Natural killer cell (primary cell): ENCODE data around the gene FAM118A. TPM values are rescaled to one million over a fixed set of nuclear protein-coding genes. Genes with fewer than 3 reads are reported as not detected.

Experiments used
- ATAC-seq, 3 donors: fragments of 150-1000 bp in 2 of 3; fragments of 200-7000 bp in 1 of 3; cut with Tn5 transposase; 1 replicate in 1 of 3; 2 replicates in 2 of 3; pipeline ENCODE4 v1.10.0; 2021; ENCODE audit warnings: mild to moderate bottlenecking in 2 of 3, moderate library complexity in 2 of 3
- DNase-seq, 2 donors: peaks; one replicate each; pipeline versions ENCODE4 v3.0.0 to v3.0.0-alpha.2; 2013 to 2021; ENCODE audit warnings: mixed read lengths in 1 of 2
- H3K27ac ChIP-seq: one replicate; pipeline ENCODE4 v1.5.1; 2013; ENCODE audit warnings: mild to moderate bottlenecking, low read length
- H3K27me3 ChIP-seq: one replicate; pipeline ENCODE4 v1.6.1; 2013; ENCODE audit warnings: low read length; ENCODE audit not compliant: control insufficient read depth, insufficient read depth
- H3K36me3 ChIP-seq: one replicate; pipeline ENCODE4 v1.6.1; 2013; ENCODE audit warnings: low read length; ENCODE audit not compliant: control insufficient read depth, insufficient read depth
- H3K4me1 ChIP-seq: one replicate; pipeline ENCODE4 v1.6.1; 2013; ENCODE audit warnings: low read length; ENCODE audit not compliant: control insufficient read depth, insufficient read depth
- H3K4me3 ChIP-seq: one replicate; pipeline ENCODE4 v1.5.1; 2013; ENCODE audit warnings: low read length
- H3K9me3 ChIP-seq: one replicate; pipeline ENCODE4 v1.6.1; 2013; ENCODE audit warnings: low read length; ENCODE audit not compliant: control insufficient read depth, insufficient read depth
- H3K27ac Mint-ChIP-seq, 2 donors: one replicate each; pipeline ENCODE4 v1.8.0; 2022; ENCODE audit warnings: mild to moderate bottlenecking in 2 of 2, mixed read lengths in 2 of 2, moderate library complexity in 1 of 2
- H3K27me3 Mint-ChIP-seq, 2 donors: one replicate each; pipeline ENCODE4 v1.8.0; 2022; ENCODE audit warnings: low read depth in 2 of 2, mixed read lengths in 2 of 2
- H3K36me3 Mint-ChIP-seq: one replicate; pipeline ENCODE4 v1.8.0; 2022; ENCODE audit warnings: mixed read lengths
- H3K4me1 Mint-ChIP-seq, 2 donors: one replicate each; pipeline ENCODE4 v1.8.0; 2022; ENCODE audit warnings: mixed read lengths in 2 of 2
- H3K4me3 Mint-ChIP-seq: one replicate; pipeline ENCODE4 v1.8.0; 2022; ENCODE audit warnings: mild to moderate bottlenecking, moderate library complexity, mixed read lengths
- H3K9me3 Mint-ChIP-seq, 2 donors: one replicate each; pipeline ENCODE4 v1.8.0; 2022; ENCODE audit warnings: mixed read lengths in 2 of 2
- CTCF ChIP-seq: fragments of 200-600 bp; IDR thresholded peaks from one replicate; pipeline ENCODE4 v1.8.0; 2022; ENCODE audit warnings: antibody characterized with exemption
- WGBS: methylation state at CpG from one replicate; pipeline ENCODE4 v1.1.7; 2013; ENCODE audit warnings: missing lambda C conversion rate; ENCODE audit not compliant: insufficient coverage; 5-methylcytosine and 5-hydroxymethylcytosine counted together
- intact Hi-C: fragments of 100-400 bp; cut with micrococcal nuclease; formaldehyde crosslinking; loops from one replicate; pipeline ENCODE4 v1.14.2; 2022
- total RNA-seq, 4 donors: library from RNA; stranded (reverse); fragments of 120-200 nt in 1 of 4; gene quantifications; one replicate each; pipeline versions ENCODE4 v1.2.3 to v1.2.4, GENCODE V29; 2013 to 2022

Gene FAM118A
- total RNA-seq, 3 donors from 2014 or later (not counting 1 experiment from before 2014, with no cell fraction given), result 42.0 to 67.2 (median 62.6) TPM

DNA sequence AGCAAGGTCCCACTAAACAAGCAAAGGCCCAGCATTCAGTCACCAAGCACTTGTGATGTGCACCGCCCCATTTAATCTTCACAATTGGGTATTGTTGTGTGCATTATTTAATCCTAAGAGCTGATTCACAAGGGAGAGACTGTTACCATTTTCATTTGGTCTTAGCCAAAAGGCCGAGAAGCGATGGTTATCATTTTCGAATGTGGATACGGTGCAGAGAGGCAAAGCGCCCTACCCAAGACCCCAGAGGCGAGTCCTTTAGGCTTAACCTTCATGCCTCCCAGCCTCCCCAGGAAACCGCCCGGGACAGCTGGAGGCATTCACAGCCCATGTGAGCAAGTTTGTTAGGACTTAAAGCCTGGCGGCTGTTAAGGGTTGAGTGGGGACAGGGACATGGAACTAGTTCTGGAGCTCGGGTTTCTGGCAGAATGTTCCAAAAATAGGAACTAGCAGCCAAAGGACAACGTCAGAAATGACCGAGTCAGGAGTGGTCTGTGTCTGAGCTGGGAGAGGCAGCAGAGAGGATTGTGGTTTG is 38.0 kb upstream of the FAM118A start:
- no peak for ATAC-seq

GRCh38 chr22:45272498-45272897 is 37.2 kb upstream of the FAM118A start:
- no peak overlapping the region for H3K4me3 ChIP-seq
- no peaks in the 10 kb centered on the region for H3K9me3 ChIP-seq
- Mint-ChIP-seq H3K4me3 (no peak overlapping the region), H3K27ac (no peak overlapping the region), H3K4me1 (peaks cover 5 to 10% of the 10 kb centered on the region in 2 donors), H3K36me3 (no peaks in the 10 kb centered on the region), H3K9me3 (no peaks in the 10 kb centered on the region), H3K27me3 (peaks cover 16 to 32% of the 10 kb centered on the region in 2 donors)
- no peak overlapping the region for H3K27ac ChIP-seq
- H3K27me3 ChIP-seq, result peaks cover 15% of the 10 kb centered on the region
- no peaks in the 10 kb centered on the region for H3K36me3 ChIP-seq
- no peak for ATAC-seq
- TF ChIP-seq CTCF, result no peak
- WGBS, result 87% methylated on average over 7 of the region's 7 CpGs
- intact Hi-C loops, result loop anchor here (5.0 kb wide), 1 partner anchor 280 kb away; no protein-coding TSS in a partner anchor
- H3K4me1 ChIP-seq, result peaks cover 18% of the 10 kb centered on the region
- DNase-seq, result no peak

More for the DNA sequence above, 38.0 kb upstream of the FAM118A start:
- Mint-ChIP-seq H3K36me3 (no peaks in the 10 kb centered on the region), H3K4me1 (peaks cover 5 to 10% of the 10 kb centered on the region in 2 donors), H3K4me3 (no peak overlapping the region), H3K27ac (no peak overlapping the region), H3K27me3 (peaks cover 17 to 32% of the 10 kb centered on the region in 2 donors), H3K9me3 (no peaks in the 10 kb centered on the region)
- no peak for TF ChIP-seq CTCF
- Histone ChIP-seq H3K4me1 (peaks cover 18% of the 10 kb centered on the region), H3K27ac (no peak overlapping the region), H3K36me3 (no peaks in the 10 kb centered on the region), H3K27me3 (peaks cover 15% of the 10 kb centered on the region), H3K4me3 (no peak overlapping the region), H3K9me3 (no peaks in the 10 kb centered on the region)
- intact Hi-C loops, result loop anchor here (5.0 kb wide), 1 partner anchor 281 kb away; no protein-coding TSS in a partner anchor
- no peak for DNase-seq
- 82% methylated on average over 13 of the region's 13 CpGs for WGBS

DNA sequence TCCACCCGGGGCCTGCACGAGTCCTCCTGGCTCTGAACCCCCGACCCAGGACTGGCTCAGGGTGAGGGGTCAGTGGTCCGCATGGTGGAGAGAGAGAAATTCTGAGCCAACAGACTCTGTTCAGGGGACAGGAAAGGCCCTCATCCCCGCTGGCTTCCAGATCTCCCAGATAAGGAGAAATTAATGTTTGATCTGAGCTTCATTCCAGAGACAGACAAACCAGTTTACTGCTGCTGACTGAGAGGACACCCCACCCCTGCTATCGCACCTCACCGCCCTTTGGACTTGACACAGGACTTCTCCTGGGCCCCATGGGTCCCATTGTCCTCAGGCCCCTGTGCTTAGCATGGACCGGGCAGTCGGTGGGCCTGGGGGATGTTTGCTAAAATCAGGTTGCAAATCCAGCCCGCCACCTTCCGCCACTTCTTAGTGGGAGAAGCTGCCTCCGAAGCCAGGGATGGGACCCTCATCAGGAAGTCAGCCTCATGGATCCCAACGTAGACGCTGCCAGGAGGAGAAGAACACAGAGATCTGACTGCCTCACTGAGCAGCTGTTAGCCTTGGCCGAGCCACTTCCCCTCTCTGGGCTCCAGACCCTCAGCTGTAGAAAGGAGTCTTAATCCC is 36.2 kb upstream of the FAM118A start:
- H3K9me3 Mint-ChIP-seq, result no peaks in the 10 kb centered on the region
- WGBS, result 87% methylated on average over 15 of the region's 15 CpGs
- no peak overlapping the region for H3K4me3 Mint-ChIP-seq
- no peak overlapping the region for H3K27ac Mint-ChIP-seq
- no peak for DNase-seq
- no peak for TF ChIP-seq CTCF
- H3K9me3 ChIP-seq, result no peaks in the 10 kb centered on the region
- ATAC-seq, result no peak
- peaks cover 16 to 39% of the 10 kb centered on the region in 2 donors for H3K27me3 Mint-ChIP-seq
- intact Hi-C loops, result loop anchor here (5.0 kb wide), 1 partner anchor 279 kb away; no protein-coding TSS in a partner anchor
- no peaks in the 10 kb centered on the region for H3K36me3 Mint-ChIP-seq
- H3K4me3 ChIP-seq, result no peak overlapping the region
- H3K27me3 ChIP-seq, result peaks cover 14% of the 10 kb centered on the region
- no peak overlapping the region for H3K27ac ChIP-seq
- no peaks in the 10 kb centered on the region for H3K36me3 ChIP-seq
- peaks cover 10% of the 10 kb centered on the region for H3K4me1 ChIP-seq
- H3K4me1 Mint-ChIP-seq, result peaks cover 5 to 10% of the 10 kb centered on the region in 2 donors
